ENCODE results near the gene FAM222A.

The FAM222A gene

DNA sequence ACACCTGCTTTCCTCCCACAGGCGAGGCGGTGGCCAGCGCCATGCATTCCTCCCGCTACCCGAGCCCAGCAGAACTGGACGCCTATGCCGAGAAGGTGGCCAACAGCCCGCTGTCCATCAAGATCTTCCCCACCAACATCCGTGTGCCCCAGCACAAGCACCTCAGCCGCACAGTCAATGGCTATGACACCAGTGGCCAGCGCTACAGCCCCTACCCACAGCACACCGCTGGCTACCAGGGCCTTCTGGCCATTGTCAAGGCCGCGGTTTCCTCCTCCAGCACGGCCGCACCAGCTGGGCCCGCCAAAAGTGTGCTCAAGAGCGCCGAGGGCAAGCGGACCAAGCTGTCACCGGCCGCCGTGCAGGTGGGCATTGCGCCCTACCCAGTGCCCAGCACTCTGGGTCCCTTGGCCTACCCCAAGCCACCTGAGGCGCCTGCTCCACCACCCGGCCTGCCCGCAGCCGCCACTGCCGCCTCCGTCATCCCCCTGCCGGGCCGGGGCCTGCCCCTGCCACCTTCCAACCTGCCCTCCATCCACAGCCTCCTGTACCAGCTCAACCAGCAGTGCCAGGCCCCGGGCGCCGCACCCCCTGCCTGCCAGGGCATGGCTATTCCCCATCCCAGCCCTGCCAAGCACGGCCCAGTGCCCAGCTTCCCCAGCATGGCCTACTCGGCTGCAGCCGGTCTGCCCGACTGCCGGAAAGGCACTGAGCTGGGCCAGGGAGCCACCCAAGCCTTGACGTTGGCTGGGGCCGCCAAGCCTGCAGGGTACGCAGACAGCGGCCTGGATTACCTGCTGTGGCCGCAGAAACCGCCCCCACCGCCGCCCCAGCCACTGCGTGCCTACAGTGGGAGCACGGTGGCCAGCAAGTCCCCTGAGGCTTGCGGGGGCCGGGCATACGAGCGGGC, 54.6 kb downstream of the FAM222A start:
- intact Hi-C loops (cut with DNase I), result no loop called here
- peak in 3 of 10 donors; percentile 39 to 88 (median 80) for DNase-seq

DNA sequence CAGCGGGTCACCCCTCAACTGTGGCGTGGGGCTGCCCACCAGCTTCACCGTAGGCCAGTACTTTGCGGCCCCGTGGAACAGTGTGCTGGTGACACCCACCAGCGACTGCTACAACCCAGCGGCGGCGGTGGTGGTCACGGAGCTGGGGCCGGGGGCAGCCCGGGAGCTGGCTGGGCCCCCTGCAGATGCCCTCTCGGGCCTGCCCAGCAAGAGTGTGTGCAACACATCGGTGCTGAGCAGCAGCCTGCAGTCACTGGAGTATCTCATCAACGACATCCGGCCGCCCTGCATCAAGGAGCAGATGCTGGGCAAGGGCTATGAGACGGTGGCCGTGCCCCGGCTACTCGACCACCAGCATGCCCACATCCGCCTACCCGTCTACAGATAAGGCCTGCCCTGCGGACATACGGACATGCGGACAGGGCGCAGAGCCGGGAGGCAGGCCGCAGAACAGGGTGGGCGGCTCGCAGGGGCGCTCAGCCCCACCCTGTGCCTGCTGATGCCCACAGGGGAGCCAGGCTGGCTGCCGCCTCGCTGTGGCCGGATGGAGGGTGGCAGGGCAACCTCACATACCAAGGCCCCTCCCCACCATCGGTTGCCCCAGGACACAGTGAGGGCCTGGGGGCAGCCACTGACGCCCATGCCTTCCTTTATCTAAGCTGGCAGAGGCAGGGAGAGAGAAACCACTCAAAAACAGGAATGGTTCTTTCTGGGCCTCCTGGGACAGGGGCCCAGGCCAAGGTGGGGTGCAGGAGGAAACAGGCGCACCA, 55.5 kb downstream of the FAM222A start:
- peak in 1 of 10 donors; percentile 84 for DNase-seq

DNA sequence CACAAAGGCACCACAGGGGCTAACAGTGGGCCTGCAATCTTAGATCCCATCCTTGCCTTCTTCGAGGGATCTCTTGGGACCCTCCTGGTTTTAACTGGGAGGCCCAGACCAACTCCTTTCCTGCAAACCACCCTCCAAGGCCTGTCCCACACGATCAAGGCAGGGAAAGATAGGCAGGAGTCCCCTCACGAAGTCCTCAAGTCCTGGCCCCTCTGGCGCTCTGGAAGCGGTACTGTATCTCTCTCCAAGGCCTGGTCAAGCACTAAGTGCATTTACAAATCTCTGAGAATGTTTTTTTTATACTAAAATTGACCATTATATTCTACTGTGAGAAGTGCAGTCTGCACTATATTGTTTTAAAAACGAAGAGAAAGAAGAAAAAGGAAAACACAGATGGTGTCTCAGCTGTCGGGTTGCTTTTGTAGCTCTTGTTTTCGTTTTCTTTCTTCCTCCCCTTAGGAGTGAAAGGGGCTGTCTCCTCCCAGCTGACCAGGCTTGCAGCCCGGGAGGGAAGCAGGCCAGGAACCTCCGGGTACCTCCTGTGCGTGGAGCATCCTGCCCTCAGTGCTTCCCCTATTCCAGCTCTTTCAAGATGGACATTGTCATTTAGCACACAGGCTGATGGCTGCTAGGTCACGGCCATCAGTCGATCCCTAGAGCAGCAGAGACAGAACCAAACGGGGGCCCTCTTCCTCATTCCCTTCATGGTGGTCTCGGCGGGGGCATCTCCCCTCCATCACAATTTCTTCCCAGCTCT, 56.7 kb downstream of the FAM222A start:
- peak in 7 of 10 donors; percentile 39 to 93 (median 57) for DNase-seq
- intact Hi-C loops (cut with DNase I), result no loop called here

More for the DNA sequence above, 55.5 kb downstream of the FAM222A start:
- intact Hi-C loops (cut with DNase I), result no loop called here

DNA sequence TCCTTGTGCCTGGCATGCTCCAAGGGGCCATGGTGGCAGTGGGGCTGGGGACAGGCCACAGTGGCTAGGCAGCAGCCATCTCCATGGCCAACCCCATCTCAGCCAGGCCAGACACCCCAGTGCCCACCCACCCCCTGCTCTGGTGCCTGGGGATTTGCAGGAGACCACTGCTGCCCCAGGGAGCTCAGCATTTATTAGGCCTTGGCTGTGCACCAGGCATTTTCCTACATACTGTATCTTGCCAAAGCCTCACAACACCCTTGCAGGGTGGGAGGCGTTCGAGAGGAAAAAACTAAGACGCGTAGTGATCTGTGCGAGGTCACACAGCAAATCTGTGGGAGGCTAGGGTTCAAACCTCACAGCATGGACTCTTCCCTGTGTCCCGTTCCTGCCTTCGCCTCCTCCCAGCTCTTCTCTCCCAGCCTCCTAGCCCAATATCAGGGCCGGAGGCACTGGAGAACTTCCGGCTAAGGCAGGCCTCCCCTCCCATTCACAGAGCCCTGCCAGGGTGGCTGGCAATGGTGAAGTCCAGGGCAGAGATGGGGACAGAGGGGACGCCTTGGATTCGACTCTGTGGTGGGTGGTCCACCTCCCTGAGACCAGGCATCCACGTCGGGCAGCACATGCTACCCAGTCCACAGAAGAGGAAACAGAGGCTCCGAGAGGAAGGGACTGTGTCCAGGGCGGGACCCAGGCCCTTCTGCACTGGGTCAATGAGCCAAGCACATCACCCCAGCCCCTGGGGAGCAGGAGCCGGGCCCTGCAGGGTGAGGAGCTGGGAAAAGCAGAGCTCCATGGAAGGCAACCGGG, 57.4 kb downstream of the FAM222A start:
- peak in 2 of 10 donors; percentile 43 to 75 for DNase-seq

DNA sequence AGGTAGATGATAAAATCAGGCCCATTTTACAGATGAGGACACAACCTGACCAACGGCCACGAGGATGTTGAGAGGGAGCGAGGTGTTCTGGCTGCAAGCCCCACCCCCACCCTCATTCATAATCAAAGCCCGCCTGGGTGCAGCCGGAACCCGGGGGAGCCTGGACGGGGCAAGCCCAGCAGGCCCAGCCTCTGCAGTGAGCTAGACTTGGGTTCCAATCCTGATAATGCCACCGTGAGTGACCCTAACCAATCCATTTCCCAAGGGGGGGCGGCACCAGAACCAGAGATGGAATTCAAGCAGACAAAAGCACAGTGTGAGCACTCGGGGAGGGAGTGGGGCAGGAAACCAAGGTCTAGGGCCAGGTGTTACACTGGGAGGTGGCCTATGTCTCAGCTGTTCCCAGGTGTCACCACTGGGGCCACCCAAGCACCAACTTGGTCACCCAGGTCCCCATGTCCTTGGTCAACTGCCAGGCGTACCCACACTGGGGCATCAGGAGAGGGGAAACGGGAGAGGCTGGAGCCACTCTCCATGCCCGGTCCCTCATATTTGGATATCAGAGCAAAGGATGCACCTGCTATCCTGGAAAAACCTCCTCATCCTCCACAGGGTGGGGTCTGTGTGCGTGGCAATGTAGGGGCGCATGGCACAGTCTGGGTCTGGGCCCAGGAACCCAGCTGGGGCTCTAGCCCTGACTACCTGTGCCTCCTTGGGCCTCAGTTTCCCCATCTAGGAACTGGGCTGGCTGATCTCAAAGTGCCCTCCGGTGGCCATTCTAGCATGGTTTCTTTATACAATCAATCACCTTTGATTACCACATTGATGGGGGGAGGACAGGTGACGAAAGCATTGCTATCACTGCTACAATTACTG, 58.4 kb downstream of the FAM222A start:
- peak in 2 of 10 donors; percentile 52 to 72 for DNase-seq
- intact Hi-C loops (cut with DNase I), result loop anchor here (2.0 kb wide), 1 partner anchor 53 kb away; no protein-coding TSS in a partner anchor

More for the DNA sequence above, 57.4 kb downstream of the FAM222A start:
- intact Hi-C loops (cut with DNase I), result no loop called here

DNA sequence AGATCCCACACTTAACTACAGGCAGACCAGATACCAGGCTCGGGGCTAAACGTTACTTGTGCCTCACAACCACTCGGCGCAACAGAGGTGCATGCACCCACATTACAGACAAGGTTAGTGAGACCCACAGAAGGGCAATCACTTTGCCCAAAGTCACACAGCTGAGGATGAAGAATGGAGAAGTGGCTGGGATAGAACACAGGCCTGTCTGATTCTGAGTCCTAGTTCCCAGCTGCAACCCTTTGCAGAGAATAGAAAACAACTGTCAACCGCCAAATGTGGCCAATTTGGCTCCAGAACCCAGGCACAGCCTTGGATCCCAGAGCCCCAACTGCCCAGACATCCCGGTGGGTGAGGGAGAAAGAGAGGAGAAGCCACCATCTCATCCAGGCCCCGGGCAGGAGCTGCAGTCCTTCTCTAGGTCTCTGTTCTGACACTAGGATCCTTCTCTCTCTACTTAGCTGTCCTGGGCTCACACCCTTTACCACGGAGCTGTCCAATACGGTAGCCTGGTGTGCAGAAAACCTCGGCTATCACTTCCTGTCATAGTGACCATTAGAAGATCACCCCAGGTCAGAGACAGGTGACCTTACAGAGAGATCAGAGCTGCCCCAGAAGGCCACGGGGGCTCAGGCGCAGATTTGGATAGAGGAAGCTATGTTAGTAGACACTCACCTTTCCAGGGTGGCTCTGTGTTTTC, 59.1 kb downstream of the FAM222A start:
- peak in 3 of 10 donors; percentile 29 to 85 (median 61) for DNase-seq
- intact Hi-C loops (cut with DNase I), result loop anchor here (2.0 kb wide), 1 partner anchor 54 kb away; no protein-coding TSS in a partner anchor

DNA sequence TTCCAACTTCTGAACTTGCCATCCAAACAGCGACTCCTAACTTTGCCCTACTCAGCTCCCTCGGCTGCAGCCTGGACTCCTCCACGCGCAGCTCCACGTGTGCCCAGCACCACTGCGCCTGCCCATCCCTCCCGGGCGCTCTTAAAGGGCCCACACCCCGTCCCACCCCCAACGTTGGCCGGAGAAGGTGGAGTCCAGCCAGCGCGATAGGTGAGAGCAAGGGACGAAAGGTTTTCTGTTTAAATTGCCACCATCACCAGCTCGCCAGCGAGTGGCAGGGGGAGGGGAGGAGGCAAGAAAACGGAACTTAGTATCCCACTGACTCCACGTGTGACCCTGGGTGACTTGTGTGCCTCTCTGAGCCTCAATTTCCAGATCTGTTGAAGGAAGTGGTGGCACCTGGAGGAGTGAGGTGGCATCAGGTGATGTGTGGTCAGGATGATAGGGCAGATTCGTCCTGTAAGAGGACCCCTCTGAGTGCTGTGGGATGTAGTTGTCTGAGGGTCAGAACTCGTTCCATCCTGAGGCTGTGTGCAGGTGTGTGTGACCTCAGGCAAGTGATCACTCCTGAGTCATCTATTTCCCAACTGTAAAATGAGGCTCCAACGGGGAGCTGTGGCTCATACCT, 59.9 kb downstream of the FAM222A start:
- peak in 9 of 10 donors; percentile 35 to 91 (median 62) for DNase-seq
- intact Hi-C loops (cut with DNase I), result loop anchor here (2.0 kb wide), 2 partner anchors 55 to 255 kb away; no protein-coding TSS in a partner anchor

DNA sequence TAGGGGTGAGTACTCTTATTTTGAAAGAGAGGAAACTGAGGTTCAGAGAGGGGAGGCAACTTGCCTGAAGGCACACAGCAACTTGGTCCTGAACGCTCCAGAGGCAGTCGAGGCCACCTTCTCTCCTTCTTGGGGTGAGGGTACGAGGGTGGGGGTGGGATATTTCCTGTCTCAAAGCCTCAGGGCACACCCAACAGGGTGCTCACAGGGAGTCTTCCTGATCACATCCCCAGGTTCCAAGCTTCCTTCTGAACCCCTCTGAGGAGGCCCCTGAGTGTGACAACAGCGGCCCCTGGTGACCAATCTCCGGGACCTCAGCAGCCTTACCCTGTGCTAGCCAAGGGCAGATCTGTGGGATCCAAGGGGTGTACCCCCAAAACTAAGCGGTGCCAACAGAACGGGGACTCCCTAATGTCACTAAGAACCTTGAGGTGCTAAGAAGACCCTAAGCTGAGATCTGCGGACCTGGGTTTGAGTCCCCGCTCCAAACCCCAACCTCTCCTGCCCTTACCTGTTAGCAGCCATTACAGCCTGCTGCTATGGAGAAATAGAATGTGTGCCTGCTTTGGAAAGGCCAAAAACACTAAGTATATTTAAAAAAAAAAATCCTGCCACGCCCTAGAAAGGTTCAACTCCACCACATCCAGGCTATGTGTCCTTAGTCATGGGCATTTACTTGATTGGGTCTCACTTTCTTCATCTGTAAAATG, 61.7 kb downstream of the FAM222A start:
- peak; percentile 65 to 97 (median 86) for DNase-seq
- intact Hi-C loops (cut with DNase I), result loop anchor here (1.0 to 2.0 kb wide), 3 partner anchors 178 to 257 kb away; no protein-coding TSS in a partner anchor

DNA sequence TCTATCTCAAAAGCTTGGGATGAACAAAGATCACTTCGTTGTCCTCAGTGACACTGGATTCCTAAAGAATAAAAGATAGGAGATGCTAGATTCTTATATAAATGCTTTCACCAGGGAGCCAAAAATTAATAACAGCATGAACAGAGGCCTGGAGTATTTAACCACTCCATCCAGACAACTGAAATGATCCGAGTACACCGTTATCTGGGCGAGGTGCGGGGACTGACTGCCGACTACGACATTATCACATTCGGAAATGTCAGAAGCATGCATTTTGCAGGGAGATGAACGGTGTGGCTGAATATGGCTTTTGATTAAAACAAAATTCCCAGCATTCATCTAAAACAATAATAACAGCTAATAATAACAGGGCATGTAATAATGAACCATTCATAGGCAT, 63.0 kb downstream of the FAM222A start:
- DNase-seq, result peak in 2 of 10 donors; percentile 4 to 9
- intact Hi-C loops (cut with DNase I), result no loop called here

DNA sequence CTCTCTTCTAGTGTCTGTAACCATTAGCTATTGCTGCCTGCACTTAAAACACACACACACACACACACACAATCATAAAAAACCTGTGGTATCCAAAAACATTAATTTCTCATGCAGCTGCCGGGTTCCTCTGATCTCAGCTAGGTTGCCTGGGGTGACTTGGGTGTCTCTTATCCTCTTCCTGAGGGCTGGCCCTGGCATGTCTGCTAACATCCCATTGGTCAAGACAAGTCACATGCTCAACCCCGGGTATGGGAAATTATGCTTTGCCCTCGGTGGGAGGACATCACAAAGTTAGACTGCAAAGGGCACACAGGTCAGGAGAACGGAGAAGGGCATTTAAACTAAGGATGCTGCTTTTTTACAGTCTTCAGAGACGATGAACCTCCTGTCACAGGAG, 63.9 kb downstream of the FAM222A start:
- peak in 3 of 10 donors; percentile 33 to 66 (median 42) for DNase-seq
- intact Hi-C loops (cut with DNase I), result no loop called here

DNA sequence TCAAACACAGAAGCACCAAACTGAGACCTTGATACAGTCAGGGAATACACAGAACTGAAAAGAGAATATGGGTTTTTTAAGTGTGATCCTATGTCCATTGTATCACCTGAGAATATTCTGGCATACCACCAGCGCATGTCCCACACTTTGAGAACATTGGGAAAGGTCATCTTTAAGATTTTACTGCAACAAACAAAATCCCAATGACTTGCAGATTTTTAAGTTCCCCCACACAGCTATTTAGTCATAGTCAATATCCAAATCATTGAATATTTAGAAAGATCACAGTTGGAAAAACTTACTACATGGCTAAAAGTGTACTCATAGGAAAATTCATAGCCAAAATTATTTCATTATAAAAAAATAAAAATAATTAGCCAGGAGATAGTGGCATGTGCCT, 65.1 kb downstream of the FAM222A start:
- intact Hi-C loops (cut with DNase I), result no loop called here
- no peak for DNase-seq

DNA sequence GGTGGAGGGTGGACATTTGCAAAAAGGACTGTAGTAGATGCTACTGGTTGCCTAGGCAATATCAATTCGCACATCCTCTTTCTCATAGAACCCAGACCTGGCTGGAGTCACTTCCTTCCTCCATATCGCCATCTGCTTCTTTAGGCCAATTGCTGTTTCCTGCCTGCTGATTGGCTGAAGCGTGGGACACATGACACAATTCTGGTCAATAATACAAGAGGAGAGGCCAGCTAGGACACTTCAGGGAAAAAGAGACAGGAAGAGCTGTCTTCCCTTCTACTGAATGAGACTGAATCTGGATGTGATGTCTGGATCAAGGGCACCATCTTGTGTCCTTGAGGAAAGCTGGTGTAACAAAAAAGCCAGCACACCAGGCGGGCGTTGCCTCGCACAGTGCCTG, 65.8 kb downstream of the FAM222A start:
- DNase-seq, result peak in 3 of 10 donors; percentile 9 to 14 (median 11)

DNA sequence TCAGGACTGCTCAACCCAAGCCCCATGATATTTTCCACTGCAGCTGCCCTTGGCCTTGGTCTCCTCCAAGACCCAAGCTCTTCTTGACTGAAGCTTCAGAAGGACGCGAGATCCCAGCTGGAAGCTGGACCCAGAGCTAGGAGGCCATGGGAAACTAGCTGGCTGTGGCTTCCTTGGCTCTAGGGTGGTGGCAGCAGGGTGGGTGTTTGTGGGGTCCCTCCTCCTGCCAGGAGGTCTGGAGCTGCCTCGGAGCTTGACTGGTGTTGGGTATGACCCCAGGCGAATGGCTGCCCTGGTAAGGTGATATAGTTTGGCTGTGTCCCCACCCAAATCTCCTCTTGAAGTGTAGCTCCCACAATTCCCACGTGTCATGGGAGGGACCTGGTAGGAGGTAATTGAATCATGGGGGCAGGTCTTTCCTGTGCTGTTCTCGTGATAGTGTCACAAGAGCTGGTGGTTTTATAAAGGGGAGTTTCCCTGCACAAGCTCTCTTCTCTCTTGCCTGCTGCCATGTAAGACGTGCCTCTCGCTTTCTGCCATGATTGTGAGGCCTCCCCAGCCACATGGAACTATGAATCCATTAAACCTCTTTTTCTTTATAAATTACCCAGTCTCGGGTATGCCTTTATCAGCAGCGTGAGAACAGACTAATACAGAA, 68.2 kb downstream of the FAM222A start:
- intact Hi-C loops (cut with DNase I), result no loop called here
- peak in 3 of 10 donors; percentile 14 to 25 (median 25) for DNase-seq

More for the DNA sequence above, 65.8 kb downstream of the FAM222A start:
- intact Hi-C loops (cut with DNase I), result no loop called here

DNA sequence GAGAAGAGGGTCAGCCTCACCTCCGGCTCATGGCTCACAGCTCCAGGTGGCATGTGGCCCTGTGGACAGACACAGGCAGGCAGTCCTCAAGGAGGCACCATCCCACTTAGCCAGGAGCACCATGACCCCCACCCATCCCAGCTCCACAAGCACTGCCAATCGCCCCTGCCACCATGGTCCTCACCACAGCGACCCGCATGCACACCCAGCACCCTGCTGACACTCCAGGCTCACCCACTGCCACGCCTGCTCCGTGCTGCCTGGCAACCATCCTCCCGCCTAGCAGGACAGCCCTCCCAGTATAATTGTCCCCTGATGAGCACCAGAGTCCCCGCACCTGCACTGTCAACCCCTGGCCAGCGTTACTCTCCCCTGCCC, 68.7 kb downstream of the FAM222A start:
- DNase-seq, result peak in 1 of 10 donors; percentile 41
- intact Hi-C loops (cut with DNase I), result no loop called here

DNA sequence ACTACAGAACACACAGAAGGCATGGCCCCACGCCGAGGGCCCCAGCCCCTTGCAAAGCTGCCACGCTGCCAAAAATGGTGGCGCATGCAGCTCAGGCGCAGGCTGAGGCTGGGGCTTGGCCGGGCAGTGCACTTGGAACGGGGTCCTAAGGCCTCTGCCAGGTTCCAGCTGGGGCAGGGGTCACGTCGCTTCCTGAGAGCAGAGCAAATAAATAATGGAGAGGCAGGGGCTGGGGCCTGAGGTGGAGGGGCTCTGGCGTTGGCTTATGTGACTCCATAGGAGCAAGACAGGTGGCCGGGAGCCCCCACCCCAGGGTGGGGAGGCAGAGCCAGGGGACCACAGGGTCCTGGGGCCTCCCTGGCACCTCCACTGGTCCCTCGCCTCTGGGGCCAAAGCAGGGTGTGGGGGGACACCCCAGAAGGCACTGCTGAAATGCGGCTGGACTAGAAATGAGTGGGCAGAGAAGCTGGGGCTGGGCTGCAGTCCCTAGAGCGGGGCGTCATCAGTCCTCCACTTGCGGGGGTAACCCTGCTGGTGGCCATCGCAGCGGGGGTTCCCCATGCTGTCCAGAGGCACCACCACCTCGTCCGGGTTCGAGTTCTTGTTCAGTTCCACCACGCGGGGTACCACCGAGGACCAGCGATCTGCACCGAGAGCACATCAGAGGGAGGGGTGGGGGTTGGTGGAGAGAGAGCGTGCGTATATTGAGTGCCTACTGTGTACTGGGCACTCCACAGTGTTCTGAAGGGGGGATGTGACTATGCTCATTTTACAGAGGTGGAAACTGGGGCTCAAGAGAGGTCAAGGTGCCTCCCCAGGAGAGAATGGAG, 69.7 kb downstream of the FAM222A start:
- intact Hi-C loops (cut with DNase I), result no loop called here
- DNase-seq, result no peak
